ENCODE data around the gene TRAK2. TPM values are rescaled to one million over a fixed set of nuclear protein-coding genes. Genes with fewer than 3 reads are reported as not detected.

Gene TRAK2
- total and polyA plus RNA-seq, 9 of the 15 experiments (the other 6 are each of a cell fraction or from before 2014, with no cell fraction given), result 3.4 to 10.4 (median 7.3) TPM

- no peaks in the 10 kb centered on the region for H3K36me3 ChIP-seq (ENCODE audit: control insufficient read depth, insufficient read depth, low read length)
- in situ Hi-C loops (cut with MboI), result no loop called here
- TF ChIP-seq LCOR (CRISPR knock-in tag; IDR thresholded peaks at IDR 0.05), result no peak
- no peak for TF ChIP-seq PHF8 (IDR thresholded peaks at IDR 0.05; ENCODE audit: borderline replicate concordance, low read length)
- TF ChIP-seq LARP7 (IDR thresholded peaks at IDR 0.05), result no peak
- TF ChIP-seq CREM (IDR thresholded peaks at IDR 0.05; ENCODE audit: low read depth), result 0 out of 2 replicates have a peak, but pooled peaks have one; percentile 25
- no peak for TF ChIP-seq BCLAF1 (IDR thresholded peaks at IDR 0.05; ENCODE audit: borderline replicate concordance in 1 of 2, control insufficient read depth in 1 of 2, low read depth in 2 of 2, low read length in 1 of 2)
- no peak for TF ChIP-seq ATF1 (CRISPR knock-in tag; IDR thresholded peaks at IDR 0.05)
- peak; percentile 60 for TF ChIP-seq ATF1 (tag; IDR thresholded peaks at IDR 0.05)
- peak; percentile 86 for TF ChIP-seq ATF3 (IDR thresholded peaks at IDR 0.05)
- TF ChIP-seq ATF3 (CRISPR knock-in tag; conservative IDR thresholded peaks at IDR 0.05), result no peak
- no peak for TF ChIP-seq CGGBP1 (CRISPR knock-in tag; IDR thresholded peaks at IDR 0.05)
- TF ChIP-seq CEBPG (CRISPR knock-in tag; IDR thresholded peaks at IDR 0.05), result no peak
- TF ChIP-seq CEBPG (tag; conservative IDR thresholded peaks at IDR 0.05 in 1 of 2, IDR thresholded peaks at IDR 0.05 in 1 of 2), result 0 out of 4 replicates have a peak, but pooled peaks of 1 of the 2 experiments have one; percentile 25
- TF ChIP-seq JUND (IDR thresholded peaks at IDR 0.05; ENCODE audit: borderline replicate concordance, low read depth, low read length), result no peak
- peak; percentile 30; the same call in 1 of the 3 replicates for TF ChIP-seq JUND (tag; IDR thresholded peaks at IDR 0.05; ENCODE audit: borderline replicate concordance, low read depth, low read length)
- TF ChIP-seq ATF7 (IDR thresholded peaks at IDR 0.05), result peak; percentile 73
- no peak for TF ChIP-seq MCM7 (IDR thresholded peaks at IDR 0.05)
- no peak for TF ChIP-seq DNMT1 (IDR thresholded peaks at IDR 0.05)
Measured at GRCh38 chr2:201500534-201500933, 49.3 kb upstream of the TRAK2 start.

More at GRCh38 chr2:201500534-201500933, 49.3 kb upstream of the TRAK2 start:
- Histone ChIP-seq H3K4me2 (ENCODE audit: insufficient read depth, low read length) (no peak overlapping the region), H3K9me3 (replicated peaks; ENCODE audit: control insufficient read depth, insufficient read depth, low read depth, low read length) (no peaks in the 10 kb centered on the region), H4K20me1 (replicated peaks; ENCODE audit: control insufficient read depth, insufficient read depth, low read length) (no peaks in the 10 kb centered on the region), H3K9me1 (ENCODE audit: control insufficient read depth, insufficient read depth, low read length) (no peaks in the 10 kb centered on the region), H3K27ac (ENCODE audit: extremely low read depth, low read depth, low read length) (no peak overlapping the region), H3K79me2 (ENCODE audit: control insufficient read depth, insufficient read depth, low read length) (no peaks in the 10 kb centered on the region), H3K4me3 (no peak overlapping the region), H3K27me3 (ENCODE audit: control insufficient read depth in 2 of 2, insufficient read depth in 2 of 2, low read length in 2 of 2) (no peaks in the 10 kb centered on the region; a peak in 1 of 5 replicates), H2AFZ (ENCODE audit: low read depth, low read length) (no peak overlapping the region), H3K9ac (ENCODE audit: insufficient read depth in 1 of 2, low read depth in 2 of 2, low read length in 2 of 2) (no peak overlapping the region), H3K4me1 (replicated peaks in 1 of 2; ENCODE audit: control insufficient read depth in 2 of 2, insufficient read depth in 2 of 2, low read length in 2 of 2) (no peaks in the 10 kb centered on the region)
- CTCF ChIA-PET (ENCODE audit: low intra/inter-chr PET ratio), result no interaction called here
- FAIRE-seq (no peak), DNase-seq (ENCODE audit: extremely low read depth in 1 of 4, low spot score in 3 of 4) (no peak), ATAC-seq (no peak)
- no TSS peak for BruUV-seq (replicated peaks)
- intact Hi-C loops (cut with micrococcal nuclease), result no loop called here
- POLR2A ChIA-PET, result no interaction called here
- WGBS (ENCODE audit: insufficient coverage, low coverage, missing lambda C conversion rate), result 13% methylated on average over 3 of the region's 3 CpGs

Measured in K562 (cell line).